DMS79 (cell line): ENCODE data around the gene OR2K2.
"Not testable (repeated sequence)": the region's sequence is repeated elsewhere in the genome, so short reads cannot be mapped to it uniquely, and the experiment has no call there.

Experiments used
- DNase-seq: peaks from one replicate; lab custom pipeline; 2025; lab: John Stamatoyannopoulos, UW

The OR2K2 gene

DNA sequence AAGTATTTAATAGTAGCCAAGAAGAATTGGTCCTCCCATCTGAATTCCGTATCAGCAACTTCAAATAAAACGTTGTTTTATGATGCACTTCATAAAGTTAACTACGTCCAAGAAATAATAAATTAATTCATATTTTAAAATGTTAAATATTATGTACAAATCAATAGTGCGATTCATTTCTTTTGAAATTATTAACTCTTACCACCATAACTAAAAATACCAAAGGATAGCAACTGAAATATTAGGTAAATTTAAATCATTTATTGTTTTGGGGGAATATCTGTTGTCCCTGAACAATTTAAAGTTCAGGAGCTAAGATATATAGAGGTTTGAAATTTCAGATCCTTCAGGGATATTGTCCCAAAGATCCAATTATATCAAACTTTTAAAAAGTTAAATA is at the start of gene OR2K2:
TSS of gene OR2K2 (minus strand) at position 101 of the 400 bp plus-strand sequence. CDS start 1,791 bp downstream, outside the sequence.
- no peak for DNase-seq

DNA sequence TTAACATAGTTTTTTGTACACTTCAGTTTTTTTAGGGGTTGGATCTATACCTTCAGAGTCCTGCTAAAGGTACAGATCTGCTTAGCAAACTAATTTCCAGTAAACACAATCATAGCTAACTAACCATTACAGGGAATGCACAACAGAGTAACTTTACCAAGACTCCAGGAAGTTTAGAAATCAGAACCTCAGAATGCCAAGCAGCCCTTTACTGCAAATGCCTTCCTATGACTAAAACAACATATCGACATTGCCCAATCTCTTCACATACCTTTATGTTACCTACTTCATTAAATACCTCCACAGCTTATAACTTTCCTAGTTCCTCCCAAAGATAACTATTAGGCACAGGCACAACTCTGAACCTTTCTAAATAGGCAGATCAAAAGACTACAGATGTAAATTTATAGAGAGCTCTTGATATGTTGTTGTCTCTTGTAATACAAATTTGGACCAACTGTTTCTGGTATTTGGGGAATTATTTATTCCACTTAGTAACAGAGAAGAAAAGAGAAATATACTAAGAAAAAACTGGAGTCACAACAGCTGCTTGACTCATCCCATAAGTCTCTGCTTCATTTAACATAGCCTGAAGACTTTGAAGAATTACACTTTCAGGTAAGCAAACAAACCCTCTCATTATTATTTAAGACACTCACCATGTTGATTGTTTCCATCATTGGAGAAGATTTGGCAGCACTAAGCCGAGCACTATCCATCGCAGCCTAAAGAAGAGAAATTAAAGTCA is 46.0 kb upstream of the OR2K2 start:
- DNase-seq: no peak

GRCh38 chr9:111375062-111375461 is 45.0 kb upstream of the OR2K2 start:
- DNase-seq: no peak

GRCh38 chr9:111372297-111372696 is 42.3 kb upstream of the OR2K2 start:
- DNase-seq: no peak

DNA sequence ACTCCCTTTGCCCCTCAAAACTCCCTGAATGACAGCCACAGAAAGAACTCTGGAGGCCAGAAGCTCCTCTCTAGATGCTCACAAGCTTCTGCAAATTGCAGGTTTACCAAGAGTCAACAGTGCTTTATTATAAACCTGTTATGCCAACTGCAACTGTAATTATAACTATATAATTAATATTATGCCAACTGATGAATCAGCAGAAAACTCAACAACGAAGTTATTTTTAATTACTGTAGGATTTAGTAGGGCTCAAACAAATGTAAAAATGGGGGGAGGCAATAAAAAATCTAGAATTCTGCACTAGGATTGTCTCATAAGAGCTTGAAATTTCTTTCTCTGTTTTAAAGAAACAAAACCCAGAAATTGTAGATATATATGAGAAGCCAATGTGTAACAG is 37.0 kb upstream of the OR2K2 start:
- no peak for DNase-seq

DNA sequence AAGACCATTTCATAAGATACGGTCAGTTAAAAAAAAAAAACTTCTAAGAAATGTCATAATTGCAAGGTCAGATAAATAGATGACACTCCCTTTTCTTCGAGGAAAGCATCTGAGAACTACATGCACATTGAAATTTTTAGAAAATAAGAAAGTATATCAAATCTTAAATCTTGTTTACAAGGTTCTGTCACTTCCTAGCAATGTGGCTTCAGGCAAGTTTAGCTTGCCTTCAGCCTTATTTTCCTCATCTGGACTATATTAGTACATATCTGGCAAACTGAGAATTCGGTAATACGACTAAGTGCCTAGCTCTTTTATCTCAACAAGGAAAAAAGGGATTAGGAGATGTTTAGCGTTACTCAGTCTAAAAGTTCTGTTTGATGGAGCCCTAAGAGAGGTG is 32.5 kb upstream of the OR2K2 start:
- no peak for DNase-seq

DNA sequence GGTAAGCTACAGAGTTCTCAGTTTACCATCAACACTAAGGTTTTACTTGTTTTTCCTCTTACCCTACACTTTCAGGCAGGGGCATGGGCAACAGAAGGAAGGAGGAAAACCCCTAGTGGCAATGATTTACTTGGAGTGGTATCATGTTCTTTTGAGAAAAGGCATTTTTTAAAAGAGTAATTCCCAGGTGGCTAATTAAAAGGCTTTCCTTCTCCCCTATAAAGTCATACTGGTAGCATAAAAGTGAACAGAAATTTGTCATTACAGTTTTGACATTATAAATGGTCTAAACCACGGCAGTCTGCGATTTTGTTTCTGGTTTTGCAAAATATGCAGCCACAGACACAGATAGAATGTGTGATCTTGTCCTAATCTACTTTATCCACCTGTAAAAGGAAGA is 30.9 kb upstream of the OR2K2 start:
- DNase-seq: no peak

DNA sequence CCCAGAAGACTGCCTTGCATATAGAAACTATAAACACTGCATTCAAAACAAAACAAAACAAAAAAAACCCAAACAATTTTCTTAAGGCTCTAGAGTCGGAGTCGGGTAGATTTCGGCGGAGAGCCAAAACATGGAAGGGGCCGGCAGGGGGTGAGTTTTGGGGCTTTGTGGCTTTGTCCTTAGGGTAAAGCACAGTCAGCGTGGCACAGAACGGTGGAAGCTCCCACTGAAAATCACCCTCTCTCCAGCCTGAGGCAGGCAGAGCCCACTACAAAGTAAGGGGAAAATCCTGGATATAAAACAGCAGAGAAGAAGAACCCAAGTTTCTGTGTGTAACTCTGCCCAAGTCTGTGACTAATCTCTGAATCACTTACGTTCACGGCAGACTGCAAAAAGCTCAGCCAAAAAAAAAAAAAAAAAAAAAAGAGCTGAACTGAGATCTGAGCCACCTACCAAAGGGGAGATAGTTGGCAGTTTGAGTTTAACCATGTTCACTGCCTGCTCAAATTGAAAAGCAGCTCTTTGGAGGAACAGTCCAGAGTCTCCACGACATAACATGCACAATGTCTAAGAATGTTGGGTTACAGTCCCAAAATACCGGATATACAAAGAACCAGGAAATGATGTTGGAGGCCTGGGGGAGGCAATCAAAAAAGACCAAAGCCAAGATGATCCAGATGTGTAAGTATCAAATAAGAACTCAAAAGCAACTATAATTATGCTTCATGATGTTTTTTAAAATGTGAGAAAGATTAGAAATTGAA is 26.6 kb upstream of the OR2K2 start:
- no peak for DNase-seq

GRCh38 chr9:111352545-111352944 is 22.5 kb upstream of the OR2K2 start:
- DNase-seq: no peak

GRCh38 chr9:111350556-111350955 is 20.5 kb upstream of the OR2K2 start:
- no peak for DNase-seq

DNA sequence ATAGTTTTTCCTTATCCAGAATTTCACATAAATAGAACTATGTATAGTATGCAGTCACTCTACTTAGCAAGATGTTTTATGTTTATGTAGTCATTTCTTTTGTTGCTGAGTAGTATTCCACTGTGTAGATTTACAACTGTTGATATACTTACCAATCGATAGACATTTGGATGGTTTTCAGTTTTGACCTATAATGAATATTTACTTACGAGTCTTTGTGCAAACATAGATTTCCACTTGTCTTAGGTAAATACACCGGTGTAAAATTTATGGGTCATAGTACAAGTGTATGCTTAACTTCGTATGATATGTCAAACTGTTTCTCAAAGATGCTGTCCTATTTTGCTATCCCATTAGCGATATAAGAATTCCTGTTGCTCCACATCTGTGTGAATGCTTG is 19.7 kb upstream of the OR2K2 start:
- DNase-seq: no peak

DNA sequence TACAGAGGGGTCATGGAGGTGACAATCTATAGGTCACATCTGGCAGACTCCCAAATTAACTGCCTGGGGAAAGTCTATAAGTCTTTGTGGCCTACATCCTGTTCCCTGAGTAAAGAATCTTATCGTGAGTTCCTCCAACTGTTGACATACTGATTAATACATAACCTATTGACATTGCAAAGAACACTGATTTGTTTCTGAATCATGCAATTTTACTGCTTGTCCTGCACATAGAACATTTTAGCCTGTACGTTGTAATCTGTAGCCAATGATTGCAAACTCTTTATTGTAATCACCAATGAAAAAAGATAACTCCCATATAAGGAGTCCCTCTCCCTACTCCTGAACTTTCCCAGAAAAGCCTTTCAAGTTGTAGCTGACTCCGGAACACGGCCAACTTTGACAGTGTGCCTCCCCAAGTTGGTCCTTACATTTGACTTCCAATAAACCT is 18.8 kb upstream of the OR2K2 start:
- no peak for DNase-seq

DNA sequence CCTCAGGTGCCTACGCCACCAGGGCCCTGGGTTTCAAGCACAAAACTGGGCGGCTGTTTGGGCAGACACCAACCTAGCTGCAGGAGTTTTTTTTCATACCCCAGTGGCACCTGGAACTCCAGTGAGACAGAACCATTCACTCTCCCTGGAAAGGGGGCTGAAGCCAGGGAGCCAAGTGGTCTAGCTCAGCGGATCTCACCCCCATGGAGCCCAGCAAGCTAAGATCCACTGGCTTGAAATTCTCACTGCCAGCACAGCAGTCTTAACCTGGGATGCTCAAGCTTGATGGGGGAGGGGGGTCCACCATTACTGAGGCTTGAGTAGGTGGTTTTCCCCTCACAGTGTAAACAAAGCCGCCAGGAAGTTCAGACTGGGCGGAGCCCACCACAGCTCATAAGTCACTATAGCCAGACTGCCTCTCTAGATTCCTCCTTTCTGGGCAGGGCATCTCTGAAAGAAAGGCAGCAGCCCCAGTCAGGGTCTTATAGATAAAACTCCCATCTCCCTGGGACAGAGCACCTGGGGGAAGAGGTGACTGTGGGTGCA is 4.4 kb upstream of the OR2K2 start:
- DNase-seq: not testable (repeated sequence)

DNA sequence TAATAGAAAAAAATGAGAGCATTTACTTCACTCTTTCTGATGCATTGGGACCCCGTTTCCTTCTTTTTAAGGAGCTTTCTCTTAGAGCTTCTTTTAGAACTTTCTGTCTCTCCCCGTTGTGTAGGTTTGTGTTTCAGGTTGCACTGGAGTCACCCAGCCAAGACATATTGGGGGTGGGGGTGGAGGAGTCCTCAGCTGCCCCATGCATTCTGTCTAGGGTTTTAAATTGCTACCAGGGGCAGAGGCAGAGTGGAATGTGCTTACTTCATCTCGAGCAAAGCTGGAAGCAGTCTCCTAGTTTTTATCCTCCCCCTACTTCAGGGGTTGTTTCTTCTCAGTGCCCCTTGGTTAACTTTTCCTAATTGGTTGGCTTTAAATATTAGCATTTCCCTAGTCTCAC is 9.4 kb downstream of the OR2K2 start:
- DNase-seq: no peak

- no peak for DNase-seq
Measured at GRCh38 chr9:111316796-111317195, 13.2 kb downstream of the OR2K2 start.

GRCh38 chr9:111305914-111306313 is 24.1 kb downstream of the OR2K2 start:
- DNase-seq: no peak

GRCh38 chr9:111304000-111304399 is 26.0 kb downstream of the OR2K2 start:
- DNase-seq: not testable (repeated sequence)

DNA sequence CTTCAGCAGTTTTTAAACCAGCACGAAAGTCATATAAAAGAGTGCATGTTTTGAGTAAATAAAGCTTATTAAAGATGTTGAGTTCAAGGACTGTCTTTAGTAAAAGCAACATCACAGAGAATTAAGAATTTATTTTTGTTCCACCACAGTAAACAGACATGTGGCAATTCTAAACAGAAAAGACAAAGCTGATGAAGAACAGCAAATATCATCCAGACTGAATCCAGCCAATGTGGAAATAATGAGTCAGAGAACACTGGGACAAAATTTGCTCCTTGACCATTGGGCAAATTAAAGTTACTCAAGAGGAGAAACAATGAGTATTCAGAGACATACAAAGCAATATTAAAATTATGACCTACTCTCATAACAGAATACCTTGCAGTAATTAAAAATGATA is 28.8 kb downstream of the OR2K2 start:
- no peak for DNase-seq

GRCh38 chr9:111300140-111300735 is 29.8 kb downstream of the OR2K2 start:
- no peak for DNase-seq

DNA sequence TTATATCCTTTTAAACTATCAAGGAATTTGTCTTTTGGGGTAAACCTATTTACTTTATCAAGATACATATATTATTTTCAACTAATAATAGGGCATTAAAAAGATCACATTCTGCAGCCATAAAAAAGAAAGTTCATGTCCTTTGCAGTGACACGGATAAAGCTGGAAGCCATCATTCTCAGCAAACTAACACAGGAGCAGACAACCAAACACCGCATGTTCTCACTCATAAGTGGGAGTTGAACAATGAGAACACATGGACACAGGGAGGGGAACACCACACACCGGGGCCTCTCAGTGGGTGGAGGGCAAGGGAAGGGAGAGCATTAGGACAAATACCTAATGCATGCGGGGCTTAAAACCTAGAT is 30.4 kb downstream of the OR2K2 start:
- not testable (repeated sequence) for DNase-seq

DNA sequence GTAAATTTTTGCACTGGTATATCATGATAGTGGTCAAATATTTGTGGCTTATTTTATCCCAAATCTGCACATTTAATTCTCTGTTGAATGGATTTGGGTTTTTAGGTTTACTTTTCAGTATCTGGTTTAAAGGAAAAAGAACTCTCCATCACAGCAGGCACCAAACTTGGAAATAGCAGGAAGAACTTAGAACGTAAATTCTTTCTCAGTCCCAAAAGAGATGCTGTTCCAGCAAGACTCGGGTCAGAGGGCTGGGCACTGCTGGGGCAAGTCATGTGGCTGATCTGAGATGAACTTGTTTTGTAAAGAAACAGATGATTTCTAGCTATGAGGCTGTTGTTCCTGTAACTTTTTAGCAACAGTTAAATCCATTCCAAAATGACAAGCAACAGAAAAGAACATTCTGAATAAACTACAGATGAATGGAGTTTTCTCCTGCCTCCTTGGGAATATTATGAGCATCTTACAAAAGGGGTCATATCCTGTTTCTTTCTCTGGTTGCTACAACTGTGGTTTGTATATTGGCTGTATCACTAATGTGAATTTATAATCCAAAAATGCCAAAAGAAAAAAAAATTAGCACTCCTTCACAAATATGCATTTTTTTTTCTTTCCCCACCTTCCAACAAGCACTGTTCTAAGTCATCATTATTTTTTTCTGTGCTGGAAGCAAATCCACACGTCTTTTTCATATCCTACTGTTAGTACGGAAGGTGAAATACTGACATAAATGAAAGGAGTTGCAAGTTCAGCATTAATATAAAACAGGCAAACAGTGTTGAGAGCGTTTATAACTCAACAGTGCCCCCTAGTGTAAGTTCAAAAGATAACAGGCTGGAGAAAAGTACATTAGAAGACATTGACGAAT is 31.1 kb downstream of the OR2K2 start:
- peak; percentile 26 for DNase-seq

DNA sequence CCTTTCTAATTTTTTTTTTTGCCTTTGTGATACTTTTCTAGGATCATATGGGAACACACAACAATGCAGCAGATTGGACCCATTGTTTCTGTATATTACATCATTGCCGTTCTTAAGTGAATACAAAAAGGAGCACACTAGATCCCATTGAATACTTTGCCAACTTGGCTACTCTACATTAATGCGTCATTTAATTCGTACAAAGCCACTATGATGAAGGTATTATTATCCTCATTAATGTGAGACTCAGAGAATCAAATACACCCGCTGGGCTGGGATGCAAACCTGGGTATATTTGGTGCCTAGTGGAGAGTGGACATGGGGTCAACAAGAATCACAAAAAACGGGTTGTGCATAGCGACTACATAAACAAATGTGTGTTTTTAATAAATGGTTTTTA is 31.9 kb downstream of the OR2K2 start:
- DNase-seq: no peak
